HEK293 (cell line): ENCODE data around the gene CCDC152.

Experiments
- CTCF ChIA-PET: fragments of 350-600 bp; formaldehyde crosslinking; extraction: SDS; loops from one replicate; lab custom pipeline; 2021; ENCODE audit warnings: antibody characterized with exemption; lab: Yijun Ruan, JAX
- POLR2A ChIA-PET: fragments of 300-600 bp; formaldehyde crosslinking; extraction: SDS; loops from one replicate; lab custom pipeline; 2020; ENCODE audit warnings: antibody characterized with exemption, inconsistent platforms; lab: Yijun Ruan, JAX
- H3K27ac ChIP-seq: fragments of 200-500 bp; sonication (Bioruptor generic); 2 replicates; pipeline ENCODE4 v1.5.1; 2014; ENCODE audit warnings: low read depth, low read length, control low read depth, inconsistent platforms; ENCODE audit errors: extremely low read depth
- H3K36me3 ChIP-seq, 2 experiments: fragments of 200-500 bp in 1 of 2; sonication (Bioruptor generic) in 1 of 2; 1 replicate in 1 of 2; 2 replicates in 1 of 2; pipeline ENCODE4 v1.5.1; 2014 to 2017; ENCODE audit warnings: inconsistent platforms in 2 of 2, low read length in 2 of 2; ENCODE audit not compliant: control insufficient read depth in 2 of 2, insufficient read depth in 1 of 2
- H3K4me1 ChIP-seq: fragments of 200-500 bp; sonication (Bioruptor generic); 2 replicates; pipeline ENCODE4 v1.5.1; 2014; ENCODE audit warnings: mild to moderate bottlenecking, low read length, inconsistent platforms; ENCODE audit not compliant: control insufficient read depth, insufficient read depth
- H3K4me3 ChIP-seq: 2 replicates; pipeline ENCODE4 v1.5.1; 2011; ENCODE audit warnings: low read depth, mild to moderate bottlenecking, control low read depth, low read length, moderate library complexity
- H3K9me3 ChIP-seq: fragments of 200-500 bp; sonication (Bioruptor generic); 2 replicates; pipeline ENCODE4 v1.5.1; 2014; ENCODE audit warnings: low read depth, low read length, inconsistent platforms; ENCODE audit not compliant: control insufficient read depth, insufficient read depth
- BCL11B ChIP-seq: fragments of 450-650 bp; formaldehyde crosslinking; IDR thresholded peaks from 2 replicates; pipeline ENCODE4 v1.5.1; 2016; ENCODE audit warnings: low read depth, missing biosample characterization, missing genetic modification characterization
- GLI2 ChIP-seq: fragments of 450-650 bp; formaldehyde crosslinking; IDR thresholded peaks from 2 replicates; pipeline ENCODE4; 2017; ENCODE audit warnings: missing biosample characterization, missing genetic modification characterization, low read depth, borderline replicate concordance
- IKZF3 ChIP-seq: fragments of 450-650 bp; IDR thresholded peaks from 2 replicates; pipeline ENCODE4 v1.5.0; 2018; ENCODE audit warnings: missing biosample characterization, mild to moderate bottlenecking, missing genetic modification characterization, moderate library complexity
- PRDM10 ChIP-seq: fragments of 450-650 bp; formaldehyde crosslinking; IDR thresholded peaks from 2 replicates; pipeline ENCODE4 v1.5.1; 2016; ENCODE audit warnings: missing biosample characterization, missing genetic modification characterization
- SCRT1 ChIP-seq: fragments of 450-650 bp; formaldehyde crosslinking; IDR thresholded peaks from 2 replicates; pipeline ENCODE4 v1.5.1; 2016; ENCODE audit warnings: missing biosample characterization, missing genetic modification characterization, borderline replicate concordance
- SP2 ChIP-seq: fragments of 450-650 bp; formaldehyde crosslinking; IDR thresholded peaks from 2 replicates; pipeline ENCODE4 v1.5.1; 2016; ENCODE audit warnings: missing biosample characterization, missing genetic modification characterization
- SP7 ChIP-seq: fragments of 450-650 bp; formaldehyde crosslinking; IDR thresholded peaks from 2 replicates; pipeline ENCODE4 v1.5.1; 2016; ENCODE audit warnings: missing biosample characterization, missing genetic modification characterization
- TCF7L2 ChIP-seq: IDR thresholded peaks from 2 replicates; pipeline ENCODE4 v1.6.1; 2011; ENCODE audit warnings: low read depth, mild to moderate bottlenecking, inconsistent platforms, low read length, moderate library complexity, borderline replicate concordance
- TRIM28 ChIP-seq: IDR thresholded peaks from 2 replicates; pipeline ENCODE4 v1.6.1; 2011; ENCODE audit warnings: low read length, control low read depth, borderline replicate concordance
- ZBTB20 ChIP-seq: fragments of 450-650 bp; formaldehyde crosslinking; IDR thresholded peaks from 2 replicates; pipeline ENCODE4 v1.5.1; 2016; ENCODE audit warnings: missing biosample characterization, missing genetic modification characterization
- ZFP3 ChIP-seq: fragments of 450-650 bp; formaldehyde crosslinking; IDR thresholded peaks from 2 replicates; pipeline ENCODE4 v1.5.1; 2016; ENCODE audit warnings: low read depth, missing biosample characterization, missing genetic modification characterization
- ZNF112 ChIP-seq: fragments of 450-650 bp; formaldehyde crosslinking; IDR thresholded peaks from 2 replicates; pipeline ENCODE4 v1.5.0; 2017; ENCODE audit warnings: missing biosample characterization, missing genetic modification characterization
- ZNF16 ChIP-seq: fragments of 450-650 bp; formaldehyde crosslinking; IDR thresholded peaks from 2 replicates; pipeline ENCODE4 v1.5.1; 2016; ENCODE audit warnings: low read depth, missing biosample characterization, missing genetic modification characterization
- ZNF169 ChIP-seq: fragments of 450-650 bp; formaldehyde crosslinking; IDR thresholded peaks from 2 replicates; pipeline ENCODE4 v1.5.1; 2016; ENCODE audit warnings: missing biosample characterization, missing genetic modification characterization
- ZNF184 ChIP-seq: fragments of 450-650 bp; IDR thresholded peaks from 2 replicates; pipeline ENCODE4 v1.5.1; 2018; ENCODE audit warnings: missing biosample characterization, mild to moderate bottlenecking, missing genetic modification characterization
- ZNF2 ChIP-seq: fragments of 450-650 bp; formaldehyde crosslinking; IDR thresholded peaks from 2 replicates; pipeline ENCODE4 v1.5.1; 2016; ENCODE audit warnings: missing biosample characterization, missing genetic modification characterization
- ZNF239 ChIP-seq: fragments of 450-650 bp; formaldehyde crosslinking; IDR thresholded peaks from 2 replicates; pipeline ENCODE4 v1.5.1; 2016; ENCODE audit warnings: missing biosample characterization, missing genetic modification characterization
- ZNF292 ChIP-seq: fragments of 450-650 bp; formaldehyde crosslinking; IDR thresholded peaks from 2 replicates; pipeline ENCODE4 v1.5.1; 2016; ENCODE audit warnings: low read depth, missing biosample characterization, missing genetic modification characterization, borderline replicate concordance
- ZNF324 ChIP-seq: fragments of 450-650 bp; formaldehyde crosslinking; IDR thresholded peaks from 2 replicates; pipeline ENCODE4 v1.5.1; 2016; ENCODE audit warnings: missing biosample characterization, missing genetic modification characterization
- ZNF426 ChIP-seq: fragments of 450-650 bp; formaldehyde crosslinking; IDR thresholded peaks from 2 replicates; pipeline ENCODE4 v1.5.1; 2017; ENCODE audit warnings: missing biosample characterization, missing genetic modification characterization, mild to moderate bottlenecking, inconsistent platforms, moderate library complexity
- ZNF449 ChIP-seq: fragments of 450-650 bp; formaldehyde crosslinking; IDR thresholded peaks from 2 replicates; pipeline ENCODE4 v1.5.1; 2017; ENCODE audit warnings: missing biosample characterization, mild to moderate bottlenecking, missing genetic modification characterization, moderate library complexity
- ZNF473 ChIP-seq: fragments of 450-650 bp; formaldehyde crosslinking; IDR thresholded peaks from 2 replicates; pipeline ENCODE4 v1.5.1; 2017; ENCODE audit warnings: missing biosample characterization, missing genetic modification characterization
- ZNF48 ChIP-seq: fragments of 450-650 bp; formaldehyde crosslinking; IDR thresholded peaks from 2 replicates; pipeline ENCODE4 v1.5.1; 2016; ENCODE audit warnings: missing biosample characterization, missing genetic modification characterization
- ZNF549 ChIP-seq: fragments of 450-650 bp; IDR thresholded peaks from 2 replicates; pipeline ENCODE4 v1.5.1; 2018; ENCODE audit warnings: missing biosample characterization, missing genetic modification characterization, mild to moderate bottlenecking, inconsistent platforms, moderate library complexity
- ZNF561 ChIP-seq: fragments of 450-650 bp; IDR thresholded peaks from 2 replicates; pipeline ENCODE4 v1.5.1; 2018; ENCODE audit warnings: missing biosample characterization, missing genetic modification characterization, borderline replicate concordance
- ZNF645 ChIP-seq: fragments of 450-650 bp; formaldehyde crosslinking; IDR thresholded peaks from 2 replicates; pipeline ENCODE4; 2016; ENCODE audit warnings: missing biosample characterization, missing genetic modification characterization
- ZNF660 ChIP-seq: fragments of 450-650 bp; IDR thresholded peaks from 2 replicates; pipeline ENCODE4 v1.5.1; 2018; ENCODE audit warnings: missing biosample characterization, mild to moderate bottlenecking, missing genetic modification characterization
- ZNF76 ChIP-seq: fragments of 450-650 bp; formaldehyde crosslinking; IDR thresholded peaks from 2 replicates; pipeline ENCODE4; 2016; ENCODE audit warnings: low read depth, missing biosample characterization, missing genetic modification characterization, borderline replicate concordance
- ZSCAN5A ChIP-seq: fragments of 450-650 bp; formaldehyde crosslinking; IDR thresholded peaks from 2 replicates; pipeline ENCODE4 v1.5.1; 2016; ENCODE audit warnings: missing biosample characterization, missing genetic modification characterization
- ZXDB ChIP-seq: fragments of 450-650 bp; formaldehyde crosslinking; IDR thresholded peaks from 2 replicates; pipeline ENCODE4 v1.5.1; 2016; ENCODE audit warnings: missing biosample characterization, missing genetic modification characterization

CCDC152 gene

GRCh38 chr5:42772265-42772993 is 15.8 kb downstream of the CCDC152 start:
- CTCF ChIA-PET: interaction anchor here (0.6 to 2.4 kb wide), 4 partner anchors 13 to 715 kb away, joined by 3 to 11 read pairs (median 5); no protein-coding TSS in a partner anchor
- Histone ChIP-seq H3K36me3 (no peaks in the 10 kb centered on the region), H3K4me1 (no peaks in the 10 kb centered on the region), H3K27ac (no peak overlapping the region), H3K9me3 (no peaks in the 10 kb centered on the region), H3K4me3 (no peak overlapping the region)
- TF ChIP-seq ZNF645 (tag by site-specific recombination) (no peak), ZNF48 (tag by site-specific recombination) (no peak), ZNF473 (no peak), ZNF549 (no peak), ZNF112 (tag by site-specific recombination) (no peak), ZNF426 (tag by site-specific recombination) (no peak), ZNF660 (tag by site-specific recombination) (no peak), ZNF16 (tag by site-specific recombination) (no peak), GLI2 (tag by site-specific recombination) (no peak), SP2 (tag by site-specific recombination) (no peak), ZNF292 (no peak), ZBTB20 (no peak), BCL11B (tag by site-specific recombination) (no peak), ZNF449 (tag by site-specific recombination) (no peak), PRDM10 (tag by site-specific recombination) (no peak), ZNF184 (tag by site-specific recombination) (no peak), ZNF169 (tag by site-specific recombination) (no peak), TRIM28 (no peak), ZXDB (tag by site-specific recombination) (no peak), TCF7L2 (no peak)
- POLR2A ChIA-PET: interaction anchor here (0.7 kb wide), 1 partner anchor 349 kb away, joined by 5 read pairs; no protein-coding TSS in a partner anchor

- Histone ChIP-seq H3K4me1 (no peaks in the 10 kb centered on the region; the same call in 1 of the 2 replicates), H3K27ac (no peak overlapping the region), H3K36me3 (no peaks in the 10 kb centered on the region), H3K4me3 (no peak overlapping the region), H3K9me3 (no peaks in the 10 kb centered on the region)
- ChIA-PET CTCF (interaction anchor here (1.4 to 4.2 kb wide), 2 partner anchors 12 to 34 kb away, joined by 5 to 20 read pairs; no protein-coding TSS in a partner anchor), POLR2A (no interaction called here)
- TF ChIP-seq ZNF239 (no peak), IKZF3 (no peak), ZNF473 (no peak), ZFP3 (tag by site-specific recombination) (no peak), SCRT1 (tag by site-specific recombination) (no peak), ZNF561 (tag by site-specific recombination) (no peak), ZSCAN5A (no peak), ZNF76 (no peak), ZNF324 (no peak), SP7 (tag by site-specific recombination) (no peak), ZNF2 (tag by site-specific recombination) (no peak)
Measured at GRCh38 chr5:42779083-42779482, 22.5 kb downstream of the CCDC152 start.
